WERI-Rb-1 (cell line): Measurements from ENCODE around the gene SEC11C.
A peak's percentile ranks its signal among the peaks of the same experiment; 100 is the strongest.

Source experiments
- DNase-seq: peaks from one replicate; pipeline ENCODE4 v3.0.0-alpha.2; 2020
- H3K27ac ChIP-seq: fragments of 250-450 bp; sonication (Bioruptor Pico); 2 replicates; pipeline ENCODE4 v1.5.1; 2020; ENCODE audit warnings: mild to moderate bottlenecking, moderate library complexity
- H3K27me3 ChIP-seq: fragments of 250-450 bp; sonication (Bioruptor Pico); 2 replicates; pipeline ENCODE4 v1.5.1; 2021; ENCODE audit warnings: mild to moderate bottlenecking, low read depth, moderate library complexity; ENCODE audit not compliant: insufficient read depth, severe bottlenecking
- H3K36me3 ChIP-seq: fragments of 250-450 bp; sonication (Bioruptor Pico); 2 replicates; pipeline ENCODE4 v1.5.1; 2020; ENCODE audit warnings: mild to moderate bottlenecking, moderate library complexity
- H3K4me3 ChIP-seq: 2 replicates; pipeline ENCODE4 v1.5.1; 2011; ENCODE audit warnings: low read depth, mild to moderate bottlenecking, control low read depth, low read length
- H3K9me3 ChIP-seq: fragments of 250-450 bp; sonication (Bioruptor Pico); 2 replicates; pipeline ENCODE4 v1.5.1; 2021; ENCODE audit warnings: mild to moderate bottlenecking, moderate library complexity; ENCODE audit not compliant: severe bottlenecking
- TF ChIP-seq, protein P1 (sequence below): IDR thresholded peaks from 2 replicates; pipeline ENCODE4 v1.5.1; 2011; ENCODE audit warnings: low read depth, mild to moderate bottlenecking, control low read depth, inconsistent platforms, low read length

SEC11C gene

DNA sequence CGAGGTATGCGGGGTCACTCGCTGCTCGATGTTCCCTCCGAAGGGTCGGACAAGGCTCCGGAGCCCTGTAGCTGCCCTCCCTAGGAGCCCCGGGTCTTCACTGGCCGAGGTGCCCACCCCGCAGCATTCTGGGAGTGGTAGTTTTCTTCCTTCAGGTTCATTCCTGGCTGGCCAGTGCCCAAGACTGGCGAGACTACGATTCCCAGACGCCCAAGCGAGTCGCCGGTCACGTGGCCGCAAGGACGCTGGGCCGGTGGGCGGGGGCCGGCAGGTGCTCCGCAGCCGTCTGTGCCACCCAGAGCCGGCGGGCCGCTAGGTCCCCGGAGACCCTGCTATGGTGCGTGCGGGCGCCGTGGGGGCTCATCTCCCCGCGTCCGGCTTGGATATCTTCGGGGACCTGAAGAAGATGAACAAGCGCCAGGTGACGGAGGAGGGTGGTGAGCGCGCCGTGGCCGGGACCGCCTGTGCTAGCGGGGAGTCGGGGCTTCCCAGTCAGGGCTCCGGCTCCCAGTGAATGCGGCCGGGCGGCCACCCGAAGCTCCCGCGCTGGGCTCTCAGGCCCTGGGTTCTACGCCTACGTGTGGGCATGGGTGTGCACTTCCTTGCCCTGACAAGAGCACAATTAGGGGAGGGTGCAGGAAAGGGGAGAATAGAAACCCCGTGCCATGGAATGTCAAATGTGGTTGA lies at the start of gene SEC11C:
Gene SEC11C (plus strand): TSS at position 270 of the 687 bp plus-strand sequence. CDS start 65 bp downstream, at position 335.
- H3K27me3 ChIP-seq, result no peaks in the 10 kb centered on the region
- peak; percentile 99 for DNase-seq
- H3K9me3 ChIP-seq, result peaks cover 3% of the 10 kb centered on the region
- TF ChIP-seq, protein P1, sequence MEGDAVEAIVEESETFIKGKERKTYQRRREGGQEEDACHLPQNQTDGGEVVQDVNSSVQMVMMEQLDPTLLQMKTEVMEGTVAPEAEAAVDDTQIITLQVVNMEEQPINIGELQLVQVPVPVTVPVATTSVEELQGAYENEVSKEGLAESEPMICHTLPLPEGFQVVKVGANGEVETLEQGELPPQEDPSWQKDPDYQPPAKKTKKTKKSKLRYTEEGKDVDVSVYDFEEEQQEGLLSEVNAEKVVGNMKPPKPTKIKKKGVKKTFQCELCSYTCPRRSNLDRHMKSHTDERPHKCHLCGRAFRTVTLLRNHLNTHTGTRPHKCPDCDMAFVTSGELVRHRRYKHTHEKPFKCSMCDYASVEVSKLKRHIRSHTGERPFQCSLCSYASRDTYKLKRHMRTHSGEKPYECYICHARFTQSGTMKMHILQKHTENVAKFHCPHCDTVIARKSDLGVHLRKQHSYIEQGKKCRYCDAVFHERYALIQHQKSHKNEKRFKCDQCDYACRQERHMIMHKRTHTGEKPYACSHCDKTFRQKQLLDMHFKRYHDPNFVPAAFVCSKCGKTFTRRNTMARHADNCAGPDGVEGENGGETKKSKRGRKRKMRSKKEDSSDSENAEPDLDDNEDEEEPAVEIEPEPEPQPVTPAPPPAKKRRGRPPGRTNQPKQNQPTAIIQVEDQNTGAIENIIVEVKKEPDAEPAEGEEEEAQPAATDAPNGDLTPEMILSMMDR, result no peak
- H3K36me3 ChIP-seq, result peaks cover 4% of the 10 kb centered on the region; the same call in 1 of the 2 replicates
- H3K4me3 ChIP-seq, result peak within 1 kb of the TSS; percentile 72
- peak within 1 kb of the TSS; percentile 97 for H3K27ac ChIP-seq

DNA sequence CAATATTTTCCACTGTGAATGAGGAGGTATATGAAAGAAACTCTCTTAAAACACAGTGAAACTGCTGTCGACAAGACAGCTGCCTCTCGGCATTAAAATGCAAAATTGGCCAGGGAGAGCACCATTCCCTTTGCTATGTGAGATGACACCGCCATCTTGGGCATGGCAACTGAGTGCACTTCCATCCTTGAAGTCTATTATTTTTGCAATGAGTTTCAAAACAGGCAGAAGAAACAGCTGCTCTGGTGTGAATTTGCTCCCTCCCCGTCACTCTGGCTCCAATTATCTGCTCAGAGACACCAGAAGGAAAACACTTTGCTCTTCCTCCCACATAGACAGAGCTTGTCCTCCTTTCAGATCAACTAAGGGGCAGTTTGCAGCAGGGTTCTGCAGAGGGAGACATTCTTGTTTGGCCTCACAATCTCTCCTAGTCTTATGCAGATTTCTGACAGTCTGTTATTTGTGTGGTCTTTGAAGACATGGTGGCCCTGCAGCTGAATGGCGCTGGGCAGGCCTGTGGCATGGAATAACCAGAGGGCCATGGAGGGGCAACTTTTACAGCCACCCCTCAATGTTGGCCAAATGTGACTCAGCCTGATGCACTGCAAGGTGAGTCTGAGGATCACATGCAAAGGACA lies 48.6 kb upstream of the SEC11C start:
- Histone ChIP-seq H3K27ac (no peak overlapping the region), H3K27me3 (no peaks in the 10 kb centered on the region), H3K9me3 (no peaks in the 10 kb centered on the region), H3K36me3 (no peaks in the 10 kb centered on the region), H3K4me3 (no peak overlapping the region)
- TF ChIP-seq, protein P1, result no peak
- DNase-seq, result no peak

DNA sequence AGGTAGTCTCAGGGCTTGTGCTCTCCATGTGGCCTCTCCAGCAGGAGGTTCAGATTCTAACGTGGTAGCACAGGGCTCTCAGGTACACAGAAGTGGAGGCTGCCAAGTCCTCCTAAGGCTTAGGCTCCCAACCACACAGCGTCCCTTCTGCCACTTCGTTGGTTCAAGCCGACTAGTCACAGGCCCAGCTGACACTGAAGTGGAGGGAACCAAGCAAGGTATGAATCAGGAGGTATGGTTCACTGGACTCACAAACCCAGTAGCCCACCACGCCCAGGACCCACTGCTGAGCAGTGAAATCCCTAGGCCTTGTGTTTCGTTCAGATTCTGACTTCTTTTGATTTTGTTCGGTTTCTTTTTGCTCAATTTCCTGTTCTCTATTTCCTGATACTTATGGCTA lies 46.0 kb upstream of the SEC11C start:
- no peaks in the 10 kb centered on the region for H3K27me3 ChIP-seq
- no peaks in the 10 kb centered on the region for H3K36me3 ChIP-seq
- TF ChIP-seq, protein P1, result no peak
- H3K9me3 ChIP-seq, result no peaks in the 10 kb centered on the region
- H3K27ac ChIP-seq, result no peak overlapping the region
- DNase-seq, result no peak
- no peak overlapping the region for H3K4me3 ChIP-seq

DNA sequence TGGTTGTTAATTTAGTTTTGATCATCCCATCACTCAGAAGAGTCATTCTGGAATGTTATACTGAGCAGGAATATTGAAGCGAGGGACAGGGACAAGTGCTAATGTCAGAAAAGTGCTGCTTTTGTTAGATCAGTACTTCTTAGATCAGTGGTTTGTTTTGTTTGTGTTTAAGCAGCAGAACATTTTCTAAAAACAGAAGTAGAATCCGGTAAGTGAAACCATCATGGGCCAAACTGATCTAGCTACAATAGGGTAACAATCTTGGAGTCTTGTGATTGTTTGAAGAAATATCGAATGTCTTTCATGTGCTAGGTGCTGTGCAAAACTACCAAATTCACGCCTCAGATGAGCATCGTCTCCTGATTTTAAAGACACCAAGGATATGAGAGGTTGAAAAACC lies 45.1 kb upstream of the SEC11C start:
- no peak for DNase-seq
- Histone ChIP-seq H3K27ac (no peak overlapping the region), H3K27me3 (no peaks in the 10 kb centered on the region), H3K36me3 (no peaks in the 10 kb centered on the region), H3K4me3 (no peak overlapping the region), H3K9me3 (no peaks in the 10 kb centered on the region)
- TF ChIP-seq, protein P1, result no peak

DNA sequence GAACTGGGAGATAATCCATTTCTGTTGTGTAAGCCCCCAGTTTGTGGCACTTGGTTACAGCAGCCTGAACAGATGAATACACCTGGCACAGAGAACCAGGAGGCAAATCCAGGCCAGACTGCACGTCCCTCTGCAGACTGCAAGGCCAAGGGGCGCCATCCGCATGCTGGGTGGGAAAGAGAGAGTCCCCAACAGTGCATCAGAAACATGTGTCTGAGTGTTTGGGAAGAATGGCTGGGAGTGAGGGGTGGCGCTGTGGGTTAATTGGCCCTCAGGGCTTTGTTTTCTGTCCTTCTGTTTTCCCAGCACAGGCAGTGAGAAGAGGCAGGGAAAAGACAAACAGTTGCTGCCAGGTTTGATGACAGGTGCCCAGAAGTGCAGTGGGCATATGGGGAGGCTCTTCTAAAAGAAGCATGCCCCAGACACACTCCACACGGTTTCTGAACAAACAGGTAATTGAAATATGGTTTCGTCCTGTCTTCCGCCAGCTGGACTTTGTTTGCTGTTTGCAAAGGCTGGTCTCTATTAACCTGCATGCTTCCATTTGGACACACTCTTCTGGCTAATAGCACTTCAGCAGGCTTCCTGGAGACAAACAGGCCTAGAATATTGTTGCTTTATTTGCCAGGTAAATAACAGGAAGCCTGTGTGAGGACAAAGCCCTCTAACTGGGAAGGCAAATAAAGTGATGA lies 43.4 kb upstream of the SEC11C start:
- TF ChIP-seq, protein P1, result 0 out of 2 replicates have a peak, but pooled peaks have one; percentile 23
- Histone ChIP-seq H3K36me3 (no peaks in the 10 kb centered on the region), H3K4me3 (no peak overlapping the region), H3K27me3 (no peaks in the 10 kb centered on the region), H3K27ac (no peak overlapping the region), H3K9me3 (no peaks in the 10 kb centered on the region)
- DNase-seq, result no peak
